GM11168 (cell line): ENCODE measurements around the gene THTPA.
"Not testable (repeated sequence)": the region's sequence is repeated elsewhere in the genome, so short reads cannot be mapped to it uniquely, and the experiment has no call there.

ENCODE experiments used
- in situ Hi-C: fragments of 300-500 bp; cut with MboI; formaldehyde crosslinking; loops from one replicate; pipeline ENCODE4 v1.12.0; 2022; ENCODE audit warnings: low sequenced_read_pairs; ENCODE audit not compliant: unreplicated experiment

THTPA gene

GRCh38 chr14:23608454-23608853 is 52.4 kb downstream of the THTPA start:
- in situ Hi-C loops = no loop called here

- in situ Hi-C loops = no loop called here
These were observed 52.9 kb downstream of the THTPA start for GRCh38 chr14:23609001-23609400.

DNA sequence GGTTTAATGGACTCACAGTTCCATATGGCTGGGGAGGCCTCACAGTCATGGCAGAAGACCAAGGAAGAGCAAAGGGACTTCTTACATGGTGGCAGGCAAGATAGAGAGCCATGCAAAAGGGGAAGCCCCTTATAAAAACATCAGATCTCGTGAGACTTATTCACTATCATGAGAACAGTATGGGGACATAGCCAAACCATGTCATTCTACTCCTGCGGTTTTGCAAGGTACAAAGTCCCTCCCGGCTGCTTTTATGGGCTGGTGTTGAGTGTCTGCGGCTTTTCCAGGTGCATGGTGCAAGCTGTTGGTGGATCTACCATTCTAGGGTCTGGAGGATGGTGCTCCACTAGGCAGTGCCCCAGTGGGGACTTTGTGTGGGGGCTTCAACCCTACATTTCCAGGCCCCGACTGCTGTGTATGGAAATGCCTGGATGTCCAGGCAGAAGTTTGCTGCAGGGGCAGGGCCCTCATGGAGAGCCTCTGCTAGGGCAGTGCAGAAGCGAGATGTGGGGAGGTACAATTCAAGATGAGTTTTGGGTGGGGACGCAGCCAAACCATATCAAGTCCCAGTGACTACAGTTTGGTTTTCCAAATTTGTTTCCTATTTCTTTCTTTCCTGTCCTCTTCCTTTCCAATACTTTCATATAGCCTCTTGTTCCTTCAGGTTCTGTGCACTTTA is 53.5 kb downstream of the THTPA start:
- in situ Hi-C loops = not testable (repeated sequence)
